ENCODE measurements around the gene PORCN. TPM values are rescaled to one million over a fixed set of nuclear protein-coding genes. Genes with fewer than 3 reads are reported as not detected.

Gene PORCN
- total RNA-seq = 8.9 TPM
- long read RNA-seq, transcript PORCN-204 (13 exons, 1,672 nt) = major isoform, 9 of 33 reads
- long read RNA-seq, partial matches to known transcripts = 6 of 33 reads
- long read RNA-seq, other reads (novel, unspliced or antisense) = 14 of 33 reads

DNA sequence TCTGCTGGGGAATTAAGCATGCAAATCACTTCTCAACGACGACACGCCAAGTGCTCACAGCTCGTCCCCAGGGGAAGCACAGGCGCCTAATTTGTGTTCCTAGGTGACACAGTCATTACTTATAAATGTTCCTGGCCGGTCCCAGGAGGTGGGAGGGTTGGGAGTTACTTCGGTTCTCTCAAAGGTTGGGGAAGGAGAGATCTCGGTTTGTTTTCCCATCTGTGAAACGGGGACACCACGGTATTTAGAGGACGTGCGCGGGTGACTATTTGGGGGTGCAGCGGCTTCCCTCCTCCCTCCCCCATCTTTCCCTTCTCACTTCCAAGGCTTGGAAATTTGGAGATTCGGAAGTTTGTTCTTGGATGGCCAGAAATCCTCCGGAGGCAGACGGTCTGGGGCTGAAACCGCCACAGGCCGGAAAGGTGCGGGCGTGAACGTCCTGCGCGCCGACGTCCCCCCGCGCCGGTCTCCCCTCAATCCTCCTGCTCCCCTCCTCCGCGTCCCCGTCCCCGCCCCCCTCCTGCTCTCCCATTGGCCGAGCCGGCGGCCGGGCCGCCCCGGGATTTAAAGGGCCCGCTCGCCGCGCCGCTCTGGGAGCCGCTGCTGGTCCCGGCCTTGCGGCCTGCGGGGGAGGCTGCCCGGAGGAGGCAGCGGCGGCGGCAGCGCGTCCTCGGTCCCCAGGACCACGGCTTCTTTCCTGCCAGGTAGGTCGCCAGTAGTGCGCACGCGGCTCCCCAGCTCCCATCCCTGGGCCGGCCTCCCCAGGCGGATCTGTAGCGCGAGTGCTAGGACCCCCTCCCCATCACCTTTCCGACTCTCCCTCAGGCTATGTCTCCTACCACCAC is at the start of gene PORCN:
TSS of gene PORCN (plus strand) at position 593 of the 845 bp plus-strand sequence. CDS start 829 bp downstream, outside the sequence.
- H3K4me1 ChIP-seq = no peaks in the 10 kb centered on the region
- peak; percentile 99 for ATAC-seq
- peak; percentile 93 for DNase-seq
- no peaks in the 10 kb centered on the region for H3K9me3 ChIP-seq
- TF ChIP-seq CTCF (IDR thresholded peaks at IDR 0.05) = no peak
- H3K27ac ChIP-seq = peak within 1 kb of the TSS; percentile 80
- H3K27me3 ChIP-seq = no peaks in the 10 kb centered on the region
- intact Hi-C loops (cut with DNase I) = no loop called here
- H3K4me3 ChIP-seq = peak within 1 kb of the TSS; percentile 64
- H3K36me3 ChIP-seq = no peaks in the 10 kb centered on the region

DNA sequence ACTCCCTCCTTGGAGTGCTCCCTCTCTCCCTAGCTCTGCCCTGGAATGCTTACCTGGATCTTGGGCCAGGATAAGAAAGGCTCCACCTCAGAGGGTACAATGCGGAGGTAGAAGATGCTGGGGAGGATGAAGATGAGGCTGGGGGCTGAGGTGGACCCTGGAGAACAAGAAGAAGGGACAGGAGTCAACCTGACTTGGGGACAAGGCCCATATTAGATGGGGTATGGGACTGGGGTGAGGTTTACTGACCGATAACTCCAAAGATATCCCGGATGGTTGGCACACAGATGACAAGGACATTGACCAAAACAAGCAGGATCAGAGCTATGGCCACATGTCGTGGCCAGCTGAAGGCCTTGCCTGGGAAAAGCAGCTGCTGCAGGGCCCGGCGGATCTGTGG is 49.3 kb upstream of the PORCN start:
- no peak for TF ChIP-seq CTCF (IDR thresholded peaks at IDR 0.05)
- no peak for DNase-seq
- Histone ChIP-seq H3K4me1 (no peaks in the 10 kb centered on the region), H3K4me3 (no peak overlapping the region), H3K9me3 (no peaks in the 10 kb centered on the region), H3K27ac (no peak overlapping the region), H3K36me3 (no peaks in the 10 kb centered on the region), H3K27me3 (no peaks in the 10 kb centered on the region)
- intact Hi-C loops (cut with DNase I) = no loop called here
- no peak for ATAC-seq

GRCh38 chrX:48460031-48460430 is 48.8 kb upstream of the PORCN start:
- ATAC-seq = no peak
- DNase-seq = no peak
- H3K36me3 ChIP-seq = no peaks in the 10 kb centered on the region
- TF ChIP-seq CTCF (IDR thresholded peaks at IDR 0.05) = no peak
- no peaks in the 10 kb centered on the region for H3K9me3 ChIP-seq
- H3K27me3 ChIP-seq = no peaks in the 10 kb centered on the region
- no peaks in the 10 kb centered on the region for H3K4me1 ChIP-seq
- no peak overlapping the region for H3K27ac ChIP-seq
- H3K4me3 ChIP-seq = no peak overlapping the region
- intact Hi-C loops (cut with DNase I) = no loop called here

GRCh38 chrX:48460606-48461005 is 48.2 kb upstream of the PORCN start:
- no peaks in the 10 kb centered on the region for H3K9me3 ChIP-seq
- H3K36me3 ChIP-seq = no peaks in the 10 kb centered on the region
- no peak for TF ChIP-seq CTCF (IDR thresholded peaks at IDR 0.05)
- no peak overlapping the region for H3K4me3 ChIP-seq
- ATAC-seq (no peak), DNase-seq (no peak)
- intact Hi-C loops (cut with DNase I) = no loop called here
- no peaks in the 10 kb centered on the region for H3K27me3 ChIP-seq
- no peak overlapping the region for H3K27ac ChIP-seq
- H3K4me1 ChIP-seq = no peaks in the 10 kb centered on the region

DNA sequence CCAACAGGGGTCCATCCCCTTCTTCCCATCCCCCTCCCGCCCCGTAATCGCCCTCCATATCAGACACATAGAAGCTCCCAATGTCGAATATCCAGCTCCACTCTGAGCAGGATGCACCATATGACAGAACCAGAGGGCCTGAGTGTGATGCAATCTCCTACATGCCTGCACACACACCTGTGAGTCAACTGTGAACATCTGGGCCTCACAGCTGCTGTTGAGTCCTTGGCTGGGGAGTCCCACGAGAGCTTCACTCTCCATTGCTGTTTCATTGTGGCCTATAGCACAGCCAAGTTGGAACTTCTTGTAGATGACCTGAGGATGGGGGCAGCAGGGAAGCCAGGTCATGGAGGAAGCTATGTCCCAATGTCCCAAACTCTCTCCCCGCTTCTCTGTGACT is 47.0 kb upstream of the PORCN start:
- no peak for DNase-seq
- no peak for TF ChIP-seq CTCF (IDR thresholded peaks at IDR 0.05)
- no peak for ATAC-seq
- no peaks in the 10 kb centered on the region for H3K36me3 ChIP-seq
- no peaks in the 10 kb centered on the region for H3K27me3 ChIP-seq
- H3K4me1 ChIP-seq = no peaks in the 10 kb centered on the region
- intact Hi-C loops (cut with DNase I) = no loop called here
- H3K9me3 ChIP-seq = no peaks in the 10 kb centered on the region
- no peak overlapping the region for H3K27ac ChIP-seq
- no peak overlapping the region for H3K4me3 ChIP-seq
